Psoas muscle (tissue), 8 donors: ENCODE data around the gene PPM1H. TPM values are rescaled to one million over a fixed set of nuclear protein-coding genes. Genes with fewer than 3 reads are reported as not detected.

ENCODE experiments used
- ATAC-seq, 4 donors: fragments of 200-7000 bp; cut with Tn5 transposase; one replicate each; pipeline ENCODE4 v1.9.1; 2020; ENCODE audit warnings: moderate library complexity in 3 of 4, mild to moderate bottlenecking in 2 of 4
- DNase-seq, 2 donors: peaks; one replicate each; pipeline ENCODE4 v3.0.0-alpha.2; 2020
- H3K27ac ChIP-seq: fragments of 200-600 bp; one replicate; pipeline ENCODE4 v1.8.0; 2022
- H3K27me3 ChIP-seq, 3 donors: fragments of 200-600 bp in 1 of 3; one replicate each; pipeline versions ENCODE4 v1.6.1 to v1.8.0; 2013 to 2022; ENCODE audit warnings: low read length in 2 of 3, mild to moderate bottlenecking in 2 of 3, moderate library complexity in 1 of 3; ENCODE audit not compliant: insufficient read depth in 3 of 3
- H3K36me3 ChIP-seq, 2 donors: fragments of 200-600 bp in 1 of 2; one replicate each; pipeline versions ENCODE4 v1.6.1 to v1.8.0; 2013 to 2022; ENCODE audit warnings: low read depth in 1 of 2, mild to moderate bottlenecking in 1 of 2, moderate library complexity in 1 of 2; ENCODE audit not compliant: insufficient read depth in 1 of 2
- H3K4me1 ChIP-seq: fragments of 200-600 bp; one replicate; pipeline ENCODE4 v1.8.0; 2022
- H3K4me3 ChIP-seq: fragments of 200-600 bp; one replicate; pipeline ENCODE4 v1.8.0; 2022; ENCODE audit warnings: mild to moderate bottlenecking
- H3K9me3 ChIP-seq: fragments of 200-600 bp; one replicate; pipeline ENCODE4 v1.8.0; 2022
- WGBS, 3 donors: extraction: QIAGEN DNeasy Blood & Tissue Kit; methylation state at CpG; one replicate each; pipeline versions ENCODE4 v1.1.6 to v1.1.7; 2013; 5-methylcytosine and 5-hydroxymethylcytosine counted together
- intact Hi-C, 2 donors: fragments of 100-400 bp; cut with DNase I; formaldehyde crosslinking; loops; one replicate each; pipeline versions ENCODE4 v1.11.0 to v1.14.2; 2022
- polyA plus RNA-seq, 3 donors: library from polyadenylated mRNA; stranded (reverse); fragments of 200-250 nt; gene quantifications; one replicate each; pipeline ENCODE4 v1.2.3, GENCODE V29; 2013
- total RNA-seq, 4 donors: library from RNA; stranded (reverse); fragmentation: NEBNext Ultra II Directional in 2 of 4; extraction: Animal tissue kit (Norgen Biotek cat#: 25700) in 2 of 4; gene quantifications; one replicate each; pipeline versions ENCODE4 v1.2.1 to v1.2.4, GENCODE V29; 2021 to 2023
- TF ChIP-seq, protein P1 (sequence below): fragments of 200-600 bp; IDR thresholded peaks from one replicate; pipeline ENCODE4 v1.8.0; 2022; ENCODE audit warnings: antibody characterized with exemption
- donor health status: healthy with polysubstance abuse.
- donor health status: DM: no; HTN: no; CAD: no; lungs with moderate emphysema.
- donor health status: Bipolar disorder and iron deficiency.
- donor health status: healthy.
- donor health status: DM: yes; HTN: yes; CAD: no.
- donor health status: DM: no; HTN: no; CAD: no.
- donor health status: DM: no; HTN: no; CAD: no.
- donor health status: DM: yes; HTN: yes; CAD: no.

The PPM1H gene
- total and polyA plus RNA-seq, 7 donors = 0.65 to 4.3 (median 1.8) TPM

DNA sequence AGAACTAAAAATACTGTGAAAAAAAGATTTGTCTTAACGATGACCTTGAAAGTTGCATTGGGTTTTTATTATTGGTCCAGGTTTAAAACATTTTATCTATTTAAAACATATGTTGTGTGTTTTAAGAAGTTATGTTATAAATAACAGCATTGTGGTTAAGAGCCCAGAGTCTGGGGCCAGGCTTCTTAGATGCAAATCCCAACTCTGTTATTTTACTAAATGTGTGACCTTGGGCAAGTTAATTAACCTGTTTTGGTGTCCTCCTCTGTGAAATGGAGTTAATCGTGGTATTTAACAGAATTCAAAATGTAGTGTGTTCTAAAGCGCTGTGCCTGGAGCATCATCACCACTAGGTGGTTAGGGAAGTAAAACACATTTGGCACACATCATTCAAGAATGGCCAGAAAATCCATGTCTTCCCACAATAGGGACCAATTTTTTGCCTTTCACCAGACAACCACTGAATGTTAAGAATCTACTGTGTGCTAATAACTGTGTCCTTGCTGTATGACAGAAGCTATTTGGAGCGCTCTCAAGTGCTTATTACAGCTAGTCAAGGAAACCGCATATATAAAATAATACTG lies 335.0 kb downstream of the PPM1H start:
- H3K36me3 ChIP-seq = no peaks in the 10 kb centered on the region
- no peak for DNase-seq
- H3K27ac ChIP-seq = no peak overlapping the region
- peaks cover 12% of the 10 kb centered on the region for H3K4me1 ChIP-seq
- H3K4me3 ChIP-seq = no peak overlapping the region
- WGBS, 3 donors = 86 to 89% (median 87%) methylated on average over 5 of the region's 5 CpGs
- no peaks in the 10 kb centered on the region for H3K9me3 ChIP-seq
- ATAC-seq = no peak
- TF ChIP-seq, protein P1, sequence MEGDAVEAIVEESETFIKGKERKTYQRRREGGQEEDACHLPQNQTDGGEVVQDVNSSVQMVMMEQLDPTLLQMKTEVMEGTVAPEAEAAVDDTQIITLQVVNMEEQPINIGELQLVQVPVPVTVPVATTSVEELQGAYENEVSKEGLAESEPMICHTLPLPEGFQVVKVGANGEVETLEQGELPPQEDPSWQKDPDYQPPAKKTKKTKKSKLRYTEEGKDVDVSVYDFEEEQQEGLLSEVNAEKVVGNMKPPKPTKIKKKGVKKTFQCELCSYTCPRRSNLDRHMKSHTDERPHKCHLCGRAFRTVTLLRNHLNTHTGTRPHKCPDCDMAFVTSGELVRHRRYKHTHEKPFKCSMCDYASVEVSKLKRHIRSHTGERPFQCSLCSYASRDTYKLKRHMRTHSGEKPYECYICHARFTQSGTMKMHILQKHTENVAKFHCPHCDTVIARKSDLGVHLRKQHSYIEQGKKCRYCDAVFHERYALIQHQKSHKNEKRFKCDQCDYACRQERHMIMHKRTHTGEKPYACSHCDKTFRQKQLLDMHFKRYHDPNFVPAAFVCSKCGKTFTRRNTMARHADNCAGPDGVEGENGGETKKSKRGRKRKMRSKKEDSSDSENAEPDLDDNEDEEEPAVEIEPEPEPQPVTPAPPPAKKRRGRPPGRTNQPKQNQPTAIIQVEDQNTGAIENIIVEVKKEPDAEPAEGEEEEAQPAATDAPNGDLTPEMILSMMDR = no peak
- H3K27me3 ChIP-seq = no peaks in the 10 kb centered on the region
- intact Hi-C loops = loop anchor here (5.0 kb wide), 1 partner anchor 192 kb away; no protein-coding TSS in a partner anchor

DNA sequence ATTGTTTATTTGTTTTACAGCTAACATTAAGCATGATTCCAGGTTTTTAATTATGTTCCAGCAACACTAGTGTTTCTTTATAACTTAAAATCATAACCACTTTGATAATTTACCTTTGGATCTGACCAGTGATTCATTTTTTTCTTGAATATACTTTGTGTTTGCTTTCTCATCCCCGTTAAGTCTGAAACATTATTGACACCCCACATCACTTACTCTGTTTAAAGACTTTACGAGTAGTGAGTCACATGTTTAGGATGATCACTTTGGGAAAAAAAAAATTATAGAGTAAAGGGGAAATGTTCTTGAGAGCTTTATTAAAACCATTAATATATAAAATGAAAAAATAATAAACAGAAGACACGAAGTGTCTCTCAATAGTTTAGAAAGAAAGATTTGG lies 336.1 kb downstream of the PPM1H start:
- 96 to 98% (median 97%) methylated on average over 3 of the region's 3 CpGs for WGBS, 3 donors
- TF ChIP-seq, protein P1 = no peak
- no peak overlapping the region for H3K27ac ChIP-seq

GRCh38 chr12:62597253-62597652 lies 337.7 kb downstream of the PPM1H start:
- H3K4me1 ChIP-seq = no peaks in the 10 kb centered on the region
- WGBS, 3 donors = 97 to 98% (median 97%) methylated on average over 3 of the region's 3 CpGs
- TF ChIP-seq, protein P1 = no peak
- no peak overlapping the region for H3K4me3 ChIP-seq
- no peak for ATAC-seq
- intact Hi-C loops = no loop called here
- no peak overlapping the region for H3K27ac ChIP-seq
- peaks cover 0 to 6% of the 10 kb centered on the region in 2 donors for H3K36me3 ChIP-seq
- H3K27me3 ChIP-seq = no peaks in the 10 kb centered on the region
- no peaks in the 10 kb centered on the region for H3K9me3 ChIP-seq
- no peak for DNase-seq

More for the DNA sequence above, 336.1 kb downstream of the PPM1H start:
- no peaks in the 10 kb centered on the region for H3K9me3 ChIP-seq
- peaks cover 1% of the 10 kb centered on the region for H3K4me1 ChIP-seq
- intact Hi-C loops = no loop called here
- DNase-seq = no peak
- H3K27me3 ChIP-seq = no peaks in the 10 kb centered on the region
- no peaks in the 10 kb centered on the region for H3K36me3 ChIP-seq
- H3K4me3 ChIP-seq = no peak overlapping the region
- no peak for ATAC-seq

Other genes starting within 250 kb of the PPM1H start
- 1 to 10 TPM; 1.3 to 1.6 (median 1.6) TPM for gene AVPR1A, start 216.1 kb upstream of the PPM1H start, total RNA-seq
- 1 to 10 TPM in 2 of 3 donors, under 1 TPM in 1; 0.64 to 1.7 (median 1.1) TPM for gene AVPR1A, start 216.1 kb upstream of the PPM1H start, polyA plus RNA-seq